Progenitor cell of endocrine pancreas (in vitro differentiated cells): Measurements from ENCODE around the gene CEMIP2. TPM values are rescaled to one million over a fixed set of nuclear protein-coding genes. Genes with fewer than 3 reads are reported as not detected.

ENCODE experiments used
- DNase-seq: peaks from one replicate; pipeline ENCODE4 v3.0.0; 2021; ENCODE audit warnings: low spot score; ENCODE audit not compliant: unreplicated experiment
- H3K27ac Mint-ChIP-seq: 2 replicates; pipeline ENCODE4 v1.8.0; 2021; ENCODE audit warnings: mild to moderate bottlenecking, moderate library complexity, mixed read lengths
- H3K27me3 Mint-ChIP-seq: 2 replicates; pipeline ENCODE4 v1.8.0; 2021; ENCODE audit warnings: mixed read lengths
- H3K36me3 Mint-ChIP-seq: 2 replicates; pipeline ENCODE4 v1.8.0; 2022; ENCODE audit warnings: mixed read lengths; ENCODE audit not compliant: insufficient read depth
- H3K4me1 Mint-ChIP-seq: 2 replicates; pipeline ENCODE4 v1.8.0; 2021; ENCODE audit warnings: low read depth, mixed read lengths
- H3K4me3 Mint-ChIP-seq: 2 replicates; pipeline ENCODE4 v1.8.0; 2021; ENCODE audit warnings: low read depth, mild to moderate bottlenecking, moderate library complexity, mixed read lengths
- H3K9me3 Mint-ChIP-seq: 2 replicates; pipeline ENCODE4 v1.8.0; 2021; ENCODE audit warnings: low read depth, mixed read lengths
- CTCF ChIP-seq: fragments of 200-600 bp; sonication (generic); IDR thresholded peaks from one replicate; pipeline ENCODE4 v1.5.0; 2021; ENCODE audit warnings: antibody characterized with exemption, mild to moderate bottlenecking; ENCODE audit not compliant: unreplicated experiment
- total RNA-seq: library from RNA; stranded (reverse); gene quantifications from 2 replicates; pipeline ENCODE4 v1.2.1, GENCODE V29; 2021

Gene CEMIP2
- total RNA-seq, 1 donor from 2014 or later: 56.7 TPM

DNA sequence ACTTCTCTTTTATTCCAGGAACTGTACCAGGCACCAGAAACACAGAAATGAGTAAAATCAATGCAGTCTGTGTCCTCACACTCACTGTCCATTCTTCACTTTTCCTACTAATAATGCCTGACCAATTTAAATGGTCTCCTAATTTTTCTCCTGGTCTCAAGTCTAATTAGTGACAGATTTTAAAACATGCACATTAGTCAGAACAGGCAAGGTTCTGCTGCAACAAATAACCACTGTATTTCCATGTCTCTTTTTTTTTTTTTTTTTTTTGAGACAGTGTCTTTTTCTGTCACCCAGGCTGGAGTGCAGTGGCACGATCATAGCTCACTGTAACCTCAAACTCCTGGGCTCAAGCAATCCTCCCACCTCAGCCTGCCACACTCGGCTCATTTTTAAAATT is 99.6 kb downstream of the CEMIP2 start:
- no peak for TF ChIP-seq CTCF
- Mint-ChIP-seq H3K27me3 (no peaks in the 10 kb centered on the region), H3K4me3 (no peak overlapping the region), H3K4me1 (no peaks in the 10 kb centered on the region), H3K27ac (no peak overlapping the region), H3K9me3 (no peaks in the 10 kb centered on the region), H3K36me3 (no peaks in the 10 kb centered on the region)
- no peak for DNase-seq

GRCh38 chr9:71665247-71665646 is 103.1 kb downstream of the CEMIP2 start:
- Mint-ChIP-seq H3K36me3 (no peaks in the 10 kb centered on the region), H3K4me3 (no peak overlapping the region), H3K27me3 (no peaks in the 10 kb centered on the region), H3K9me3 (no peaks in the 10 kb centered on the region), H3K27ac (no peak overlapping the region), H3K4me1 (no peaks in the 10 kb centered on the region)
- DNase-seq: no peak
- no peak for TF ChIP-seq CTCF

DNA sequence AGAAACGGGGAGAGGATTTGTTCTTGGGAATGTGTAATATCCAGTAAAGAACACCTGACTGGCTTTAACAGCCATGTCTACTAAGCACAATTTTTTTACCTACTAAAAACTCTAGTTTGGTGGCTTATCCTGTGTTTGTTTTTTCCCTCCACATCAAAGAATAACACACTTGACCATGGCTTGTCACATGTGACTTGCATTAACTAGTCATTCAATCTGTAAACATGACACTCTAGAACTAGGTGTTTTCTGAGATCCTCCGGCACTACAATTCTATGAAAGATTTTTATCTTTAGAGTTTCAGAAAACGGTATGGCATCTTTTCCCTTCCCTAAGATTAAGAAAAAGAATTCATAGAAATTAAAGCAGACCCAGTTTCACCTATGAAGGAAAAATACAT is 103.7 kb downstream of the CEMIP2 start:
- no peak overlapping the region for H3K27ac Mint-ChIP-seq
- no peaks in the 10 kb centered on the region for H3K9me3 Mint-ChIP-seq

GRCh38 chr9:71663931-71664459 is 104.3 kb downstream of the CEMIP2 start:
- no peak for TF ChIP-seq CTCF
- Mint-ChIP-seq H3K36me3 (no peaks in the 10 kb centered on the region), H3K27me3 (no peaks in the 10 kb centered on the region), H3K27ac (no peak overlapping the region), H3K4me1 (no peaks in the 10 kb centered on the region), H3K4me3 (no peak overlapping the region), H3K9me3 (no peaks in the 10 kb centered on the region)
- DNase-seq: no peak

More for the DNA sequence above, 103.7 kb downstream of the CEMIP2 start:
- H3K27me3 Mint-ChIP-seq: no peaks in the 10 kb centered on the region
- no peaks in the 10 kb centered on the region for H3K4me1 Mint-ChIP-seq
- TF ChIP-seq CTCF: no peak
- no peak overlapping the region for H3K4me3 Mint-ChIP-seq
- no peak for DNase-seq
- H3K36me3 Mint-ChIP-seq: no peaks in the 10 kb centered on the region

DNA sequence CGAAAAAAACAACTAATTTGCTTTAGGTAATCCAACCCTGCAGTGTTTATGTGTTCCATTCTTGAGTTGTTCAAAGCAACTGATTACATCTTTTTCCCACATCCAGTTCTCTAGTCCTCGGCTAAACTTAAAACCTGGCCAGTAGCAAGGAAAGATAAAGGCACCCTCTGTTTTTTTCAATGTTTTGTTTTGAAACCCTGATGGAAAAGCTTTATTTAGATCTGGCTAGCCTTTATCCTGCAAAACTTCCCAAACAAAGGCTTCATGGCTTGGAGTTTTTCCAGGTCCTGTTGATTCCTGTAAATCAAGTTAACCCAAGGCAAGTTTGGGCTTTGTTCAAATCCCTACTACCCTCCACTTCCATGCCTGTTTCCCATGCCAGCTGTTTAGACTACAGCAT is 105.1 kb downstream of the CEMIP2 start:
- Mint-ChIP-seq H3K4me1 (no peaks in the 10 kb centered on the region), H3K27me3 (no peaks in the 10 kb centered on the region), H3K9me3 (no peaks in the 10 kb centered on the region), H3K27ac (no peak overlapping the region), H3K36me3 (no peaks in the 10 kb centered on the region), H3K4me3 (no peak overlapping the region)
- no peak for TF ChIP-seq CTCF
- DNase-seq: no peak
